Measurements from ENCODE around the gene SHE. TPM values are rescaled to one million over a fixed set of nuclear protein-coding genes. Genes with fewer than 3 reads are reported as not detected.

Gene SHE
- total RNA-seq, 1 donor from 2014 or later, result not detected

- no peak for DNase-seq (ENCODE audit: low spot score)
- intact Hi-C loops (cut with micrococcal nuclease), result no loop called here
- Mint-ChIP-seq H3K36me3 (ENCODE audit: low read depth) (peaks cover 13% of the 10 kb centered on the region), H3K4me1 (ENCODE audit: low read depth) (peaks cover 44% of the 10 kb centered on the region), H3K9me3 (no peaks in the 10 kb centered on the region), H3K27ac (no peak overlapping the region), H3K27me3 (ENCODE audit: insufficient read depth) (no peaks in the 10 kb centered on the region), H3K4me3 (no peak overlapping the region)
Measured at GRCh38 chr1:154434346-154435085, 67.7 kb downstream of the SHE start.

- Mint-ChIP-seq H3K27ac (no peak overlapping the region), H3K4me3 (no peak overlapping the region), H3K27me3 (ENCODE audit: insufficient read depth) (no peaks in the 10 kb centered on the region), H3K9me3 (no peaks in the 10 kb centered on the region), H3K36me3 (ENCODE audit: low read depth) (peaks cover 10% of the 10 kb centered on the region), H3K4me1 (ENCODE audit: low read depth) (peaks cover 33% of the 10 kb centered on the region)
- intact Hi-C loops (cut with micrococcal nuclease), result no loop called here
- DNase-seq (ENCODE audit: low spot score), result no peak
Measured at GRCh38 chr1:154433161-154433764, 68.9 kb downstream of the SHE start.

GRCh38 chr1:154431586-154432373, 70.4 kb downstream of the SHE start:
- Mint-ChIP-seq H3K36me3 (ENCODE audit: low read depth) (peaks cover 10% of the 10 kb centered on the region), H3K27me3 (ENCODE audit: insufficient read depth) (no peaks in the 10 kb centered on the region)

GRCh38 chr1:154430903-154431302, 71.3 kb downstream of the SHE start:
- intact Hi-C loops (cut with micrococcal nuclease), result loop anchor here (1.0 kb wide), 2 partner anchors 8 to 24 kb away; no protein-coding TSS in a partner anchor
- Mint-ChIP-seq H3K4me1 (ENCODE audit: low read depth) (peaks cover 28% of the 10 kb centered on the region), H3K9me3 (no peaks in the 10 kb centered on the region), H3K27ac (no peak overlapping the region), H3K4me3 (no peak overlapping the region), H3K36me3 (ENCODE audit: low read depth) (peaks cover 10% of the 10 kb centered on the region), H3K27me3 (ENCODE audit: insufficient read depth) (no peaks in the 10 kb centered on the region)
- DNase-seq (ENCODE audit: low spot score), result no peak

More at GRCh38 chr1:154431586-154432373, 70.4 kb downstream of the SHE start:
- no peak overlapping the region for H3K4me3 Mint-ChIP-seq
- H3K9me3 Mint-ChIP-seq, result no peaks in the 10 kb centered on the region
- intact Hi-C loops (cut with micrococcal nuclease), result loop anchor here (1.0 kb wide), 2 partner anchors 8 to 24 kb away; no protein-coding TSS in a partner anchor
- H3K27ac Mint-ChIP-seq, result peak overlapping the region; percentile 72
- peaks cover 28% of the 10 kb centered on the region for H3K4me1 Mint-ChIP-seq (ENCODE audit: low read depth)
- DNase-seq (ENCODE audit: low spot score), result no peak

GRCh38 chr1:154429841-154430611, 72.2 kb downstream of the SHE start:
- intact Hi-C loops (cut with micrococcal nuclease), result no loop called here
- no peak overlapping the region for H3K27ac Mint-ChIP-seq
- no peak overlapping the region for H3K4me3 Mint-ChIP-seq

More at GRCh38 chr1:154429841-154430611, 72.2 kb downstream of the SHE start:
- H3K4me1 Mint-ChIP-seq (ENCODE audit: low read depth), result peaks cover 28% of the 10 kb centered on the region
- DNase-seq (ENCODE audit: low spot score), result no peak
- H3K36me3 Mint-ChIP-seq (ENCODE audit: low read depth), result peaks cover 8% of the 10 kb centered on the region
- H3K27me3 Mint-ChIP-seq (ENCODE audit: insufficient read depth), result no peaks in the 10 kb centered on the region
- H3K9me3 Mint-ChIP-seq, result no peaks in the 10 kb centered on the region

Other genes starting within 250 kb of the SHE start
- 122 and 123 TPM in 2 replicates for gene HAX1, start 229.8 kb downstream of the SHE start, total RNA-seq
- not detected in 2 replicates for gene AQP10, start 181.3 kb downstream of the SHE start, total RNA-seq
- 50.1 and 54.9 TPM in 2 replicates for gene ATP8B2, start 176.9 kb downstream of the SHE start, total RNA-seq
- 4.9 and 5.0 TPM in 2 replicates for gene IL6R, start 97.1 kb downstream of the SHE start, total RNA-seq
- not detected in 2 replicates for gene TDRD10, start 193 bp downstream of the SHE start, total RNA-seq
- 93.3 and 106 TPM in 2 replicates for gene UBE2Q1, start 56.2 kb upstream of the SHE start, total RNA-seq
- not detected in 2 replicates for gene CHRNB2, start 65.4 kb upstream of the SHE start, total RNA-seq
- 299 and 301 TPM in 2 replicates for gene ADAR, start 105.8 kb upstream of the SHE start, total RNA-seq